PC-9 (cell line): ENCODE results near the gene MPP2. TPM values are rescaled to one million over a fixed set of nuclear protein-coding genes. Genes with fewer than 3 reads are reported as not detected.
"Not testable (repeated sequence)": the region's sequence is repeated elsewhere in the genome, so short reads cannot be mapped to it uniquely, and the experiment has no call there.

Experiments used
- BruUV-seq: library from RNA; stranded (reverse); fragments of 400-500 nt; replicated peaks from 2 replicates; lab custom pipeline; 2021; lab: Mats Ljungman, UMichigan
- CTCF ChIA-PET: fragments of 300-600 bp; sonication (Branson Sonifier 250); formaldehyde crosslinking; loops from one replicate; lab custom pipeline; 2022; ENCODE audit warnings: antibody characterized with exemption; lab: Charles Lee
- POLR2A ChIA-PET: fragments of 300-600 bp; sonication (Branson Sonifier 250); formaldehyde crosslinking; loops from one replicate; lab custom pipeline; 2022; ENCODE audit warnings: antibody characterized with exemption; ENCODE audit not compliant: unreplicated experiment; lab: Charles Lee
- DNase-seq, 2 experiments: peaks; one replicate each; pipeline versions ENCODE4 v3.0.0 to v3.0.0-alpha.2; 2015 to 2022; ENCODE audit warnings: mixed read lengths in 1 of 2
- H2AFZ ChIP-seq: fragments of 200-600 bp; sonication (generic); 2 replicates; pipeline ENCODE4 v1.8.1; 2017; ENCODE audit warnings: antibody characterized with exemption
- H3F3A ChIP-seq: fragments of 200-600 bp; sonication (generic); 2 replicates; pipeline ENCODE4 v1.8.1; 2017; ENCODE audit warnings: antibody characterized with exemption, mild to moderate bottlenecking, low read depth; ENCODE audit not compliant: insufficient read depth
- H3K27ac ChIP-seq: fragments of 200-600 bp; sonication (generic); 2 replicates; pipeline ENCODE4 v1.6.1; 2016; ENCODE audit warnings: mixed run types
- H3K27me3 ChIP-seq: fragments of 200-600 bp; sonication (generic); 2 replicates; pipeline ENCODE4 v1.6.1; 2016; ENCODE audit warnings: low read depth, mixed run types; ENCODE audit not compliant: insufficient read depth
- H3K36me3 ChIP-seq: fragments of 200-600 bp; sonication (generic); 2 replicates; pipeline ENCODE4 v1.6.1; 2016; ENCODE audit warnings: low read depth, mixed run types
- H3K4me1 ChIP-seq: fragments of 200-600 bp; sonication (generic); replicated peaks from 2 replicates; pipeline ENCODE4 v1.6.1; 2016; ENCODE audit warnings: mixed run types; ENCODE audit not compliant: insufficient read depth
- H3K4me2 ChIP-seq: fragments of 200-600 bp; sonication (generic); 2 replicates; pipeline ENCODE4 v1.6.1; 2017; ENCODE audit warnings: mixed run types
- H3K4me3 ChIP-seq: fragments of 200-600 bp; sonication (generic); 2 replicates; pipeline ENCODE4 v1.6.1; 2016; ENCODE audit warnings: mixed run types
- H3K79me2 ChIP-seq: fragments of 200-600 bp; sonication (generic); 2 replicates; pipeline ENCODE4 v1.6.1; 2017; ENCODE audit warnings: low read depth, mixed run types
- H3K9me2 ChIP-seq: fragments of 200-600 bp; sonication (generic); 2 replicates; pipeline ENCODE4 v1.8.1; 2017; ENCODE audit warnings: mild to moderate bottlenecking; ENCODE audit not compliant: insufficient read depth
- H3K9me3 ChIP-seq: fragments of 200-600 bp; sonication (generic); 2 replicates; pipeline ENCODE4 v1.8.1; 2016; ENCODE audit warnings: low read depth; ENCODE audit not compliant: insufficient read depth
- H4K20me1 ChIP-seq: fragments of 200-600 bp; sonication (generic); 2 replicates; pipeline ENCODE4 v1.8.1; 2017; ENCODE audit not compliant: insufficient read depth
- CTCF ChIP-seq: fragments of 200-600 bp; sonication (generic); conservative IDR thresholded peaks from 2 replicates; pipeline ENCODE4 v1.6.1; 2017; ENCODE audit warnings: mixed run types, antibody characterized with exemption, mild to moderate bottlenecking, moderate library complexity
- EZH2 ChIP-seq: fragments of 200-600 bp; sonication (generic); IDR thresholded peaks from 2 replicates; pipeline ENCODE4 v1.8.0; 2017; ENCODE audit warnings: antibody characterized with exemption, low read depth
- intact Hi-C: fragments of 100-400 bp; cut with micrococcal nuclease; formaldehyde crosslinking; loops from one replicate; pipeline ENCODE4 v1.10.0; 2022; ENCODE audit not compliant: unreplicated experiment
- total RNA-seq: library from RNA; stranded (reverse); gene quantifications from 2 replicates; pipeline ENCODE4 v1.2.3, GENCODE V29; 2021

The MPP2 gene
- total RNA-seq, 1 experiment from 2014 or later = 5.6 TPM

GRCh38 chr17:43871946-43872690 is 35.2 kb downstream of the MPP2 start:
- no TSS peak for BruUV-seq
- ChIA-PET CTCF (no interaction called here), POLR2A (no interaction called here)
- Histone ChIP-seq H3K4me1 (peaks cover 15% of the 10 kb centered on the region), H3K4me3 (peak overlapping the region; percentile 52; the same call in 1 of the 2 replicates), H2AFZ (0 out of 2 replicates have a peak overlapping the region, but pooled peaks have one; percentile 67), H3K4me2 (peak overlapping the region; percentile 85), H3F3A (no peaks in the 10 kb centered on the region), H3K9me2 (no peaks in the 10 kb centered on the region), H3K27me3 (peaks cover 19% of the 10 kb centered on the region), H3K9me3 (no peaks in the 10 kb centered on the region; the same call in 1 of the 2 replicates), H4K20me1 (no peaks in the 10 kb centered on the region), H3K36me3 (no peaks in the 10 kb centered on the region), H3K79me2 (no peaks in the 10 kb centered on the region), H3K27ac (no peak overlapping the region)
- intact Hi-C loops = no loop called here
- peak; percentile 61 to 70 for DNase-seq
- TF ChIP-seq EZH2 = no peak
- TF ChIP-seq CTCF = no peak

- H3F3A ChIP-seq, H3K79me2 ChIP-seq, H3K9me3 ChIP-seq, intact Hi-C loops, DNase-seq, POLR2A ChIA-PET, H2AFZ ChIP-seq, H3K36me3 ChIP-seq, H3K9me2 ChIP-seq, H3K4me3 ChIP-seq, H3K27ac ChIP-seq, H4K20me1 ChIP-seq, H3K4me2 ChIP-seq, BruUV-seq: not testable (repeated sequence)
- CTCF ChIA-PET = interaction anchor here (0.7 kb wide), 1 partner anchor 266 kb away, joined by 3 read pairs; no protein-coding TSS in a partner anchor
- Histone ChIP-seq H3K4me1 (peaks cover 15% of the 10 kb centered on the region), H3K27me3 (peaks cover 36% of the 10 kb centered on the region)
Measured at GRCh38 chr17:43869031-43869430, 38.3 kb downstream of the MPP2 start.

GRCh38 chr17:43868226-43868994 is 38.9 kb downstream of the MPP2 start:
- Histone ChIP-seq H4K20me1 (no peaks in the 10 kb centered on the region), H3K9me2 (no peaks in the 10 kb centered on the region), H3K79me2 (no peaks in the 10 kb centered on the region), H3K36me3 (no peaks in the 10 kb centered on the region), H3K27ac (no peak overlapping the region), H3F3A (no peaks in the 10 kb centered on the region), H3K4me3 (no peak overlapping the region), H3K9me3 (no peaks in the 10 kb centered on the region; the same call in 1 of the 2 replicates), H3K27me3 (peaks cover 40% of the 10 kb centered on the region), H3K4me1 (peaks cover 15% of the 10 kb centered on the region), H2AFZ (no peak overlapping the region), H3K4me2 (no peak overlapping the region)
- CTCF ChIA-PET = interaction anchor here (0.7 to 0.9 kb wide), 2 partner anchors 70 to 266 kb away, joined by 3 to 5 read pairs; no protein-coding TSS in a partner anchor
- POLR2A ChIA-PET = no interaction called here
- DNase-seq = no peak
- no TSS peak for BruUV-seq
- TF ChIP-seq EZH2 = no peak
- no peak for TF ChIP-seq CTCF
- intact Hi-C loops = no loop called here
